Left ventricle myocardium inferior (tissue), 1 donor: ENCODE data around the gene MAPK1. TPM values are rescaled to one million over a fixed set of nuclear protein-coding genes. Genes with fewer than 3 reads are reported as not detected.

Source experiments
- DNase-seq: peaks from one replicate; pipeline ENCODE4 v3.0.0-alpha.2; 2020
- H3K27ac ChIP-seq: fragments of 200-600 bp; replicated peaks from 2 replicates; pipeline ENCODE4 v1.8.0; 2021
- H3K27me3 ChIP-seq: fragments of 200-600 bp; 2 replicates; pipeline ENCODE4 v1.8.0; 2021; ENCODE audit warnings: low read depth
- H3K36me3 ChIP-seq: fragments of 200-600 bp; 2 replicates; pipeline ENCODE4 v1.8.0; 2021
- H3K4me1 ChIP-seq: fragments of 200-600 bp; 2 replicates; pipeline ENCODE4 v1.8.0; 2021
- H3K4me3 ChIP-seq: fragments of 200-600 bp; 2 replicates; pipeline ENCODE4 v1.8.0; 2021; ENCODE audit warnings: mild to moderate bottlenecking, moderate library complexity
- H3K9me3 ChIP-seq: fragments of 200-600 bp; replicated peaks from 2 replicates; pipeline ENCODE4 v1.8.0; 2021
- CTCF ChIP-seq: fragments of 200-600 bp; IDR thresholded peaks from 2 replicates; pipeline ENCODE4 v1.8.0; 2021; ENCODE audit warnings: antibody characterized with exemption, mild to moderate bottlenecking, borderline replicate concordance
- intact Hi-C: fragments of 100-400 bp; cut with micrococcal nuclease; formaldehyde crosslinking; loops from one replicate; pipeline ENCODE4 v1.11.0; 2022
- total RNA-seq: library from RNA; stranded (reverse); fragmentation: NEBNext Ultra II Directional; extraction: Animal tissue kit (Norgen Biotek cat#: 25700); gene quantifications from one replicate; pipeline ENCODE4 v1.2.1, GENCODE V29; 2021
- donor health status: DM: no; HTN: yes; CAD: no; lungs with severe emphysema.

MAPK1 gene
- total RNA-seq, 1 donor from 2014 or later = 91.7 TPM

- no peak overlapping the region for H3K4me3 ChIP-seq
- H3K27me3 ChIP-seq = no peaks in the 10 kb centered on the region
- peaks cover 14% of the 10 kb centered on the region for H3K4me1 ChIP-seq
- H3K27ac ChIP-seq = no peak overlapping the region
- intact Hi-C loops = no loop called here
- H3K9me3 ChIP-seq = no peaks in the 10 kb centered on the region
- H3K36me3 ChIP-seq = peaks cover 51% of the 10 kb centered on the region
- DNase-seq = no peak
- TF ChIP-seq CTCF = no peak
Observed at GRCh38 chr22:21779444-21779843, 88.0 kb downstream of the MAPK1 start.

DNA sequence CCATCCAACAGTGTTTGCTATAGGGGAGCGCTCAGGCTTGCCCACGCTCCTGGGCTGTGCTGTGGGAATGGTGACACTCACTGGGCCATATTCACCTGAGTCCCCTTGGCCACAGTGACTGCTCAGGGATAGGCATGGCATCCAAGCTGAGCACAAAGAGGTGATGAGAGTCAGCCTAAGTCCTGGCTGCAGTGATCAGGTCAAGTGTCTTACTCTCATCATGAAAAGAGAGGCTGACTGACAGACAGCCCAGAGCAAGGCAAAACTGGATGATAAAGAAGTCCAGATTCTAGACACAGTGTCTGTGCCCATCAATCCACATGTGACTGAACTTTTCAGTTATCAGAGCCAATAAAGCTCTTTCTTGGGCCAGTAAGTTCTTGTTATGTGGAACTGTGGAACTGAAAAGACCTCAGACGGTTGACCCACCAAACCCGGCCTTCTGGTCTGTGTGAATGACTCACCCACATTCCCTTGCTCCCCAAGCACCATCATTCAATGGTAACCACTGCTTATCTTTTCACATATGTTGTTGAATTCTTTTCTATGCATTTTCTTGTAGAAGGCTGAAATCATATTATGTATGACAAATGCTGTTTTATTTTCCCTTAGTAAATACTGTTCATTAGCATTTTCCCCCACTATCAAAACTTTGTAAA, 88.6 kb downstream of the MAPK1 start:
- no peak for DNase-seq
- intact Hi-C loops = no loop called here
- Histone ChIP-seq H3K4me1 (peaks cover 14% of the 10 kb centered on the region), H3K36me3 (peaks cover 51% of the 10 kb centered on the region), H3K27me3 (no peaks in the 10 kb centered on the region), H3K4me3 (no peak overlapping the region), H3K9me3 (no peaks in the 10 kb centered on the region), H3K27ac (no peak overlapping the region)
- no peak for TF ChIP-seq CTCF

GRCh38 chr22:21771631-21771976, 95.8 kb downstream of the MAPK1 start:
- Histone ChIP-seq H3K4me1 (peaks cover 8% of the 10 kb centered on the region), H3K36me3 (peaks cover 64% of the 10 kb centered on the region)
- DNase-seq = no peak

DNA sequence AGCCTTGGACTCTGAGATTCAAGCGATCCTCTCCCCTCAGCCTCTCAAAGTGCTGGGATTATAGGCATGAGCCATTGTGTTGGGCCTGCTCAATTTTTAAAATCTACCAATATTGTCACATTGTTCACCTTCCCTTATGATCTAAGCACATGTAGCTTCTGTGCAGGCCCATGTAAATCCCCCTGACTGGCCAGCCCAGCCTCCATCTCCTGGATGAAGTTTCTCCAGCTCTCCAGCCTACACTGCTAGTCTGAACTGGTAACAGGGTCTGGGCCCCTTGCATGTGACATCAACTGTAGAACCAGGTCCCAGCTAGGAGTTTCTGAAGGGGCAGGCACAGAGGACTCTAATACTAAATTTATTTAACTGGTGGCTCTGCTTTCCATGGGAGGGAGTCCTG, 99.0 kb downstream of the MAPK1 start:
- no peak for DNase-seq
- Histone ChIP-seq H3K9me3 (no peaks in the 10 kb centered on the region), H3K27me3 (no peaks in the 10 kb centered on the region), H3K4me3 (no peak overlapping the region), H3K36me3 (peaks cover 94% of the 10 kb centered on the region), H3K4me1 (no peaks in the 10 kb centered on the region), H3K27ac (no peak overlapping the region)
- intact Hi-C loops = no loop called here
- TF ChIP-seq CTCF = no peak

More at GRCh38 chr22:21771631-21771976, 95.8 kb downstream of the MAPK1 start:
- intact Hi-C loops = no loop called here
- TF ChIP-seq CTCF = no peak
- Histone ChIP-seq H3K27me3 (no peaks in the 10 kb centered on the region), H3K4me3 (no peak overlapping the region), H3K27ac (no peak overlapping the region), H3K9me3 (no peaks in the 10 kb centered on the region)

GRCh38 chr22:21766691-21767462, 100.6 kb downstream of the MAPK1 start:
- intact Hi-C loops = no loop called here

More at GRCh38 chr22:21766691-21767462, 100.6 kb downstream of the MAPK1 start:
- H3K4me1 ChIP-seq = no peaks in the 10 kb centered on the region
- no peaks in the 10 kb centered on the region for H3K9me3 ChIP-seq
- DNase-seq = no peak
- H3K27me3 ChIP-seq = no peaks in the 10 kb centered on the region
- no peak overlapping the region for H3K27ac ChIP-seq
- no peak overlapping the region for H3K4me3 ChIP-seq
- peaks cover 100% of the 10 kb centered on the region for H3K36me3 ChIP-seq
- no peak for TF ChIP-seq CTCF
